K562 (cell line): ENCODE results near the gene THRSP. TPM values are rescaled to one million over a fixed set of nuclear protein-coding genes. Genes with fewer than 3 reads are reported as not detected.

Experiments
- ATAC-seq: fragments of 200-7000 bp; cut with Tn5 transposase; 3 replicates; pipeline ENCODE4 v1.9.1; 2020; ENCODE audit warnings: moderate library complexity
- BruUV-seq: library from RNA; stranded (reverse); fragments of 400-500 nt; replicated peaks from 2 replicates; lab custom pipeline; 2021; lab: Mats Ljungman, UMichigan
- CTCF ChIA-PET: fragments of 300-600 bp; formaldehyde crosslinking; extraction: SDS; loops from one replicate; lab custom pipeline; 2021; ENCODE audit warnings: low intra/inter-chr PET ratio; lab: Yijun Ruan, JAX
- POLR2A ChIA-PET: fragments of 300-600, 350-650 bp; sonication (Branson Sonifier 250); formaldehyde crosslinking; extraction: SDS; loops from one replicate; lab custom pipeline; 2021; ENCODE audit warnings: antibody characterized with exemption, inconsistent platforms; lab: Yijun Ruan, JAX
- DNase-seq, 4 experiments: peaks; one replicate each; pipeline versions ENCODE4 v3.0.0 to v3.0.0-alpha.2; 2011 to 2018; ENCODE audit warnings: low spot score in 3 of 4, mixed read lengths in 3 of 4; ENCODE audit errors: extremely low read depth in 1 of 4
- FAIRE-seq: peaks from 2 replicates; lab custom pipeline; 2011; peaks lifted over from hg19 to GRCh38; lab: Jason Lieb, UNC
- H2AFZ ChIP-seq: 2 replicates; pipeline ENCODE4 v1.6.0; 2011; ENCODE audit warnings: low read depth, low read length, control low read depth, inconsistent platforms
- H3K27ac ChIP-seq: fragments of 200-600 bp; 3 replicates; pipeline ENCODE4 v1.8.0; 2011; ENCODE audit warnings: low read depth, mild to moderate bottlenecking, control low read depth, inconsistent platforms, low read length, moderate library complexity, mixed read lengths; ENCODE audit errors: extremely low read depth
- H3K27me3 ChIP-seq, 2 experiments: fragments of 300-600 bp in 1 of 2; 2 replicates in 1 of 2; 3 replicates in 1 of 2; pipeline versions ENCODE4 v1.6.0 to v1.8.0; 2011; ENCODE audit warnings: inconsistent platforms in 2 of 2, low read length in 2 of 2, mild to moderate bottlenecking in 1 of 2, mixed read lengths in 1 of 2, moderate library complexity in 1 of 2; ENCODE audit not compliant: control insufficient read depth in 2 of 2, insufficient read depth in 2 of 2
- H3K36me3 ChIP-seq: fragments of 300-600 bp; 3 replicates; pipeline ENCODE4 v1.8.0; 2011; ENCODE audit warnings: mild to moderate bottlenecking, low read length, inconsistent platforms; ENCODE audit not compliant: control insufficient read depth, insufficient read depth
- H3K4me1 ChIP-seq, 2 experiments: fragments of 200-600 bp in 1 of 2; replicated peaks in 1 of 2; 2 replicates in 1 of 2; 3 replicates in 1 of 2; pipeline versions ENCODE4 v1.5.1 to v1.8.0; 2011; ENCODE audit warnings: inconsistent platforms in 2 of 2, low read length in 2 of 2, mild to moderate bottlenecking in 1 of 2, mixed read lengths in 1 of 2, moderate library complexity in 1 of 2; ENCODE audit not compliant: control insufficient read depth in 2 of 2, insufficient read depth in 2 of 2
- H3K4me2 ChIP-seq: 2 replicates; pipeline ENCODE4 v1.6.1; 2011; ENCODE audit warnings: low read length, control low read depth, inconsistent platforms, mixed read lengths; ENCODE audit not compliant: insufficient read depth
- H3K4me3 ChIP-seq: fragments of 200-600 bp; sonication (generic), shearing (Covaris generic); 2 replicates; pipeline ENCODE4 v1.5.1; 2016; ENCODE audit warnings: control low read depth, inconsistent platforms
- H3K79me2 ChIP-seq: fragments of 200-600 bp; 3 replicates; pipeline ENCODE4 v1.8.0; 2011; ENCODE audit warnings: low read length, inconsistent platforms; ENCODE audit not compliant: control insufficient read depth, insufficient read depth
- H3K9ac ChIP-seq, 2 experiments: 2 replicates each; pipeline versions ENCODE4 v1.6.0 to v1.6.1; 2011; ENCODE audit warnings: low read depth in 2 of 2, low read length in 2 of 2, control low read depth in 1 of 2, inconsistent platforms in 1 of 2, mild to moderate bottlenecking in 1 of 2, mixed read lengths in 1 of 2; ENCODE audit not compliant: insufficient read depth in 1 of 2
- H3K9me1 ChIP-seq: one replicate; pipeline ENCODE4 v1.6.0; 2011; ENCODE audit warnings: inconsistent platforms, mild to moderate bottlenecking, low read length, moderate library complexity; ENCODE audit not compliant: control insufficient read depth, insufficient read depth
- H3K9me3 ChIP-seq: replicated peaks from 2 replicates; pipeline ENCODE4 v1.5.1; 2011; ENCODE audit warnings: low read depth, low read length, inconsistent platforms; ENCODE audit not compliant: control insufficient read depth, insufficient read depth
- H4K20me1 ChIP-seq: replicated peaks from 2 replicates; pipeline ENCODE4 v1.6.1; 2011; ENCODE audit warnings: low read length, inconsistent platforms, mixed read lengths; ENCODE audit not compliant: control insufficient read depth, insufficient read depth
- BCOR ChIP-seq: fragments of 450-650 bp; IDR thresholded peaks from 2 replicates; pipeline ENCODE4 v1.6.1; 2016
- ELF4 ChIP-seq: fragments of 450-650 bp; formaldehyde crosslinking; IDR thresholded peaks from 2 replicates; pipeline ENCODE4 v1.4.0; 2022; ENCODE audit warnings: missing genetic modification characterization
- EWSR1 ChIP-seq: fragments of 450-650 bp; IDR thresholded peaks from 2 replicates; pipeline ENCODE4 v1.6.1; 2018; ENCODE audit warnings: borderline replicate concordance, mild to moderate bottlenecking, low read depth, moderate library complexity; ENCODE audit not compliant: partially characterized antibody
- FOXK2 ChIP-seq, 2 experiments: fragments of 450-650 bp; IDR thresholded peaks in 1 of 2; conservative IDR thresholded peaks in 1 of 2; 2 replicates each; pipeline ENCODE4 v1.6.1; 2016; ENCODE audit warnings: low read depth in 2 of 2, mild to moderate bottlenecking in 1 of 2
- HDGF ChIP-seq: fragments of 450-650 bp; IDR thresholded peaks from 2 replicates; pipeline ENCODE4 v1.6.1; 2016
- HES1 ChIP-seq: fragments of 450-650 bp; IDR thresholded peaks from 2 replicates; pipeline ENCODE4 v1.6.1; 2016; ENCODE audit warnings: low read depth, mild to moderate bottlenecking, moderate library complexity
- HNRNPH1 ChIP-seq: fragments of 200-400 bp; formaldehyde crosslinking; optimal IDR thresholded peaks from 2 replicates; pipeline ENCODE3; 2017; ENCODE audit warnings: low read depth, mild to moderate bottlenecking, low read length, moderate library complexity
- KDM5B ChIP-seq: fragments of 200-600 bp; sonication (generic); IDR thresholded peaks from 2 replicates; pipeline ENCODE4 v1.6.1; 2012; ENCODE audit warnings: low read depth, mild to moderate bottlenecking, moderate library complexity, low read length, control low read depth, inconsistent platforms; ENCODE audit not compliant: insufficient replicate concordance
- NR2C2 ChIP-seq, 2 experiments: fragments of 200-800 bp in 1 of 2; sonication (Bioruptor generic) in 1 of 2; sonication (generic) in 1 of 2; formaldehyde crosslinking in 1 of 2; IDR thresholded peaks; 2 replicates each; pipeline versions ENCODE4 v1.6.1 to v1.8.0; 2016 to 2022; ENCODE audit warnings: mild to moderate bottlenecking in 1 of 2, missing compliant biosample characterization in 1 of 2, missing genetic modification characterization in 1 of 2, missing genetic modification reagents in 1 of 2
- RBM34 ChIP-seq: fragments of 200-400 bp; formaldehyde crosslinking; IDR thresholded peaks from 2 replicates; pipeline ENCODE4 v1.6.1; 2018; ENCODE audit warnings: low read length, borderline replicate concordance; ENCODE audit not compliant: insufficient read depth
- SETDB1 ChIP-seq: IDR thresholded peaks from one replicate; pipeline ENCODE4 v1.6.1; 2012; ENCODE audit warnings: low read length, control low read depth, inconsistent platforms
- TCF7 ChIP-seq: sonication (generic); IDR thresholded peaks from 2 replicates; pipeline ENCODE4 v1.6.1; 2016; ENCODE audit warnings: antibody characterized with exemption, borderline replicate concordance
- THRAP3 ChIP-seq: fragments of 450-650 bp; IDR thresholded peaks from 2 replicates; pipeline ENCODE4 v1.6.1; 2016; ENCODE audit warnings: mild to moderate bottlenecking, inconsistent platforms, borderline replicate concordance
- ZBTB33 ChIP-seq: sonication (generic); formaldehyde crosslinking; IDR thresholded peaks from 2 replicates; pipeline ENCODE4 v1.8.1; 2023; ENCODE audit warnings: mild to moderate bottlenecking, missing genetic modification reagents
- ZKSCAN3 ChIP-seq: fragments of 250-450 bp; sonication (Bioruptor Pico); IDR thresholded peaks from 2 replicates; pipeline ENCODE4 v1.4.0; 2020
- ZNF324 ChIP-seq: fragments of 250-450 bp; sonication (Bioruptor Pico); IDR thresholded peaks from 2 replicates; pipeline ENCODE4 v1.4.0; 2020; ENCODE audit warnings: mild to moderate bottlenecking
- ZNF512 ChIP-seq: IDR thresholded peaks from 2 replicates; pipeline ENCODE4 v1.6.1; 2016; ENCODE audit warnings: missing genetic modification characterization, missing compliant biosample characterization
- ZNF830 ChIP-seq: fragments of 250-450 bp; sonication (Bioruptor Pico); IDR thresholded peaks from 2 replicates; pipeline ENCODE4 v1.5.0; 2021; ENCODE audit warnings: mild to moderate bottlenecking
- WGBS: fragments of 100-300 bp; shearing (Covaris generic); methylation state at CpG from one replicate; pipeline ENCODE4 v1.1.6; 2016; ENCODE audit warnings: low coverage, mixed read lengths; ENCODE audit not compliant: insufficient coverage; ENCODE audit errors: missing lambda C conversion rate; 5-methylcytosine and 5-hydroxymethylcytosine counted together
- in situ Hi-C: fragments of 300-500 bp; cut with MboI; formaldehyde crosslinking; loops from 4 replicates; pipeline ENCODE4 v1.15.0; 2018; ENCODE audit warnings: inconsistent platforms, mixed read lengths
- intact Hi-C: fragments of 100-400 bp; cut with micrococcal nuclease; formaldehyde crosslinking; loops from 2 replicates; pipeline ENCODE4 v1.14.2; 2022
- polyA plus RNA-seq, 8 experiments: library from polyadenylated mRNA; depleted of rRNA in 4 of 8; stranded (reverse) in 5 of 8; unstranded in 3 of 8; fragments of >200 nt; fragmentation: Nextera tagmentation in 2 of 8; fragmentation: Illumina TruSeq in 1 of 8; extraction: Ambion mirVana in 2 of 8; extraction: Trizol in 1 of 8; gene quantifications; 2 replicates each; pipeline versions ENCODE4 v1.2.1 to v1.2.3, GENCODE V29; 2011 to 2014; ENCODE audit warnings: inconsistent platforms in 1 of 8, missing spikeins in 1 of 8
- total RNA-seq, 7 experiments: library from RNA; depleted of rRNA in 6 of 7; stranded (reverse); fragments of >200 nt in 6 of 7; fragmentation: Illumina TruSeq in 2 of 7; extraction: Trizol in 2 of 7; gene quantifications; 2 replicates each; pipeline versions ENCODE4 v1.2.1 to v1.2.3, GENCODE V29; 2011 to 2021; ENCODE audit warnings: low replicate concordance in 1 of 7

The THRSP gene
- total and polyA plus RNA-seq, 9 of the 15 experiments (the other 6 are each of a cell fraction or from before 2014, with no cell fraction given): 0.23 to 0.56 (median 0.31) TPM; not detected in 2

- TF ChIP-seq SETDB1 (no peak), NR2C2 (CRISPR knock-in tag; IDR thresholded peaks at IDR 0.05) (no peak), NR2C2 (tag; IDR thresholded peaks at IDR 0.05) (no peak), BCOR (no peak), ZNF830 (no peak), ZNF324 (CRISPR knock-in tag) (no peak), ZNF512 (tag) (peak; percentile 68), KDM5B (no peak), HES1 (no peak), ZKSCAN3 (CRISPR knock-in tag) (no peak)
These were observed 17.9 kb downstream of the THRSP start (continued) for GRCh38 chr11:78081583-78081982.

- Histone ChIP-seq H3K9me1 (no peaks in the 10 kb centered on the region), H3K9me3 (no peaks in the 10 kb centered on the region), H3K4me2 (peak overlapping the region; percentile 99), H4K20me1 (0 out of 2 replicates have a peak, but pooled peaks cover 9% of the 10 kb centered on the region), H3K9ac (peak overlapping the region; percentile 84 to 91; a peak in 3 of 4 replicates), H3K79me2 (peaks cover 37% of the 10 kb centered on the region), H3K27ac (peak overlapping the region; percentile 90), H3K27me3 (no peaks in the 10 kb centered on the region), H3K36me3 (peaks cover 14% of the 10 kb centered on the region; the same call in 1 of the 3 replicates), H2AFZ (peak overlapping the region; percentile 95), H3K4me3 (peak overlapping the region; percentile 37), H3K4me1 (peaks cover 18 to 23% of the 10 kb centered on the region in 2 experiments)
- in situ Hi-C loops: no loop called here
- BruUV-seq: no TSS peak
- ChIA-PET POLR2A (interaction anchor here (1.1 kb wide), 1 partner anchor 57 kb away, joined by 3 read pairs; the partner anchor contains the start of gene ALG8), CTCF (no interaction called here)
- 39% methylated on average over 8 of the region's 8 CpGs for WGBS
- FAIRE-seq: no peak
- ATAC-seq: no peak
- no peak for DNase-seq
- intact Hi-C loops: loop anchor here (10.0 kb wide), 1 partner anchor 213 kb away; no protein-coding TSS in a partner anchor
- TF ChIP-seq TCF7 (no peak), HNRNPH1 (no peak), HDGF (peak; percentile 75; the same call in 1 of the 2 replicates), EWSR1 (no peak), THRAP3 (0 out of 2 replicates have a peak, but pooled peaks have one; percentile 10), FOXK2 (conservative IDR thresholded peaks at IDR 0.05 in 1 of 2, IDR thresholded peaks at IDR 0.05 in 1 of 2; ENCODE audit: low read depth in 2 of 2) (0 out of 4 replicates have a peak, but pooled peaks of 1 of the 2 experiments have one; percentile 13), RBM34 (no peak), ZBTB33 (CRISPR knock-in tag) (no peak), ELF4 (0 out of 2 replicates have a peak, but pooled peaks have one; percentile 49)
These were observed 18.5 kb downstream of the THRSP start for GRCh38 chr11:78082146-78082545.
